SK-N-SH (cell line): ENCODE data around the gene RHOJ. TPM values are rescaled to one million over a fixed set of nuclear protein-coding genes. Genes with fewer than 3 reads are reported as not detected.

Source experiments
- CTCF ChIA-PET: fragments of 300-600, 350-600 bp; formaldehyde crosslinking; extraction: SDS; loops from one replicate; lab custom pipeline; 2021; lab: Yijun Ruan, JAX
- POLR2A ChIA-PET: fragments of 350-600 bp; sonication (Branson Sonifier 250); formaldehyde crosslinking; extraction: SDS; loops from one replicate; lab custom pipeline; 2020; ENCODE audit warnings: antibody characterized with exemption, inconsistent platforms; lab: Yijun Ruan, JAX
- DNase-seq: peaks from one replicate; pipeline ENCODE4 v3.0.0; 2012
- H2AFZ ChIP-seq: fragments of 200-600 bp; sonication (generic); 2 replicates; pipeline ENCODE4 v1.8.1; 2016; ENCODE audit warnings: antibody characterized with exemption, mild to moderate bottlenecking, low read depth
- H3F3A ChIP-seq: fragments of 200-600 bp; sonication (generic); replicated peaks from 2 replicates; pipeline ENCODE3; 2016; ENCODE audit warnings: antibody characterized with exemption, mild to moderate bottlenecking; ENCODE audit not compliant: insufficient read depth
- H3K27ac ChIP-seq, 2 experiments: fragments of 200-500 bp in 1 of 2; fragments of 200-600 bp in 1 of 2; sonication (Bioruptor generic) in 1 of 2; sonication (generic), shearing (Covaris generic) in 1 of 2; 2 replicates each; pipeline versions ENCODE4 v1.5.1 to v1.6.1; 2014 to 2016; ENCODE audit warnings: low read depth in 2 of 2, inconsistent platforms in 1 of 2, low read length in 1 of 2, mild to moderate bottlenecking in 1 of 2, mixed read lengths in 1 of 2
- H3K27me3 ChIP-seq: fragments of 200-600 bp; sonication (generic), shearing (Covaris generic); 2 replicates; pipeline ENCODE4 v1.6.1; 2016; ENCODE audit warnings: mixed run types; ENCODE audit not compliant: insufficient read depth
- H3K36me3 ChIP-seq, 2 experiments: fragments of 200-500 bp in 1 of 2; fragments of 200-600 bp in 1 of 2; sonication (Bioruptor generic) in 1 of 2; sonication (generic) in 1 of 2; replicated peaks in 1 of 2; 2 replicates each; pipeline versions ENCODE3 to v1.5.1; 2014 to 2016; ENCODE audit warnings: low read length in 1 of 2, mild to moderate bottlenecking in 1 of 2; ENCODE audit not compliant: insufficient read depth in 2 of 2, control insufficient read depth in 1 of 2
- H3K4me1 ChIP-seq, 2 experiments: fragments of 200-500 bp in 1 of 2; fragments of 200-600 bp in 1 of 2; sonication (Bioruptor generic) in 1 of 2; sonication (generic), shearing (Covaris generic) in 1 of 2; 2 replicates each; pipeline versions ENCODE4 v1.5.1 to v1.6.1; 2014 to 2016; ENCODE audit warnings: low read depth in 1 of 2, low read length in 1 of 2, mixed run types in 1 of 2; ENCODE audit not compliant: insufficient read depth in 2 of 2, control insufficient read depth in 1 of 2
- H3K4me2 ChIP-seq: fragments of 200-600 bp; sonication (generic), shearing (Covaris generic); 2 replicates; pipeline ENCODE4 v1.6.1; 2017; ENCODE audit warnings: mixed run types
- H3K4me3 ChIP-seq, 2 experiments: fragments of 200-500 bp in 1 of 2; fragments of 200-600 bp in 1 of 2; sonication (Bioruptor generic) in 1 of 2; sonication (generic), shearing (Covaris generic) in 1 of 2; 2 replicates each; pipeline versions ENCODE4 v1.5.1 to v1.8.1; 2014 to 2016; ENCODE audit warnings: low read depth in 2 of 2, inconsistent platforms in 1 of 2, low read length in 1 of 2, mild to moderate bottlenecking in 1 of 2, mixed read lengths in 1 of 2, moderate library complexity in 1 of 2
- H3K79me2 ChIP-seq: fragments of 200-600 bp; sonication (generic); 2 replicates; pipeline ENCODE4 v1.8.1; 2017; ENCODE audit warnings: mild to moderate bottlenecking; ENCODE audit not compliant: insufficient read depth
- H3K9ac ChIP-seq: fragments of 200-600 bp; sonication (generic); 2 replicates; pipeline ENCODE4 v1.6.1; 2017; ENCODE audit warnings: mixed run types
- H3K9me2 ChIP-seq: fragments of 200-600 bp; sonication (generic); 2 replicates; pipeline ENCODE4 v1.6.1; 2017; ENCODE audit warnings: mixed run types
- H3K9me3 ChIP-seq: fragments of 200-600 bp; sonication (generic); 2 replicates; pipeline ENCODE4 v1.6.1; 2017; ENCODE audit warnings: mixed run types, mild to moderate bottlenecking, moderate library complexity
- H4K20me1 ChIP-seq: fragments of 200-600 bp; sonication (generic); 2 replicates; pipeline ENCODE4 v1.6.1; 2017; ENCODE audit warnings: mild to moderate bottlenecking, mixed run types; ENCODE audit not compliant: insufficient read depth
- CTCF ChIP-seq: fragments of 200-600 bp; sonication (generic); IDR thresholded peaks from 2 replicates; pipeline ENCODE4 v1.6.1; 2017; ENCODE audit warnings: antibody characterized with exemption, mild to moderate bottlenecking, moderate library complexity
- EP300 ChIP-seq, 2 experiments: IDR thresholded peaks; 2 replicates each; pipeline versions ENCODE4 v1.4.0 to v1.6.1; 2012; ENCODE audit warnings: borderline replicate concordance in 1 of 2, low read depth in 1 of 2, low read length in 1 of 2
- EZH2phosphoT487 ChIP-seq: fragments of 200-600 bp; sonication (generic); IDR thresholded peaks from 2 replicates; pipeline ENCODE4 v1.6.1; 2017; ENCODE audit warnings: low read depth, mixed run types, mild to moderate bottlenecking, antibody characterized with exemption, moderate library complexity, borderline replicate concordance
- GABPA ChIP-seq: IDR thresholded peaks from 2 replicates; pipeline ENCODE4 v1.4.0; 2012; ENCODE audit warnings: low read depth, mild to moderate bottlenecking
- IRF3 ChIP-seq: fragments of 150-350 bp; IDR thresholded peaks from 2 replicates; pipeline ENCODE4 v1.6.1; 2016; ENCODE audit warnings: mild to moderate bottlenecking, low read depth, low read length
- JUND ChIP-seq: IDR thresholded peaks from 2 replicates; pipeline ENCODE4 v1.4.0; 2012
- MAX ChIP-seq: IDR thresholded peaks from 2 replicates; pipeline ENCODE4 v1.4.0; 2012; ENCODE audit warnings: low read depth
- MEF2A ChIP-seq: IDR thresholded peaks from 2 replicates; pipeline ENCODE4 v1.4.0; 2012; ENCODE audit warnings: low read depth, borderline replicate concordance
- NRF1 ChIP-seq: IDR thresholded peaks from 2 replicates; pipeline ENCODE4 v1.6.1; 2012; ENCODE audit warnings: low read depth, mild to moderate bottlenecking, low read length
- PBX3 ChIP-seq: IDR thresholded peaks from 2 replicates; pipeline ENCODE4; 2012
- RAD21 ChIP-seq: IDR thresholded peaks from 2 replicates; pipeline ENCODE4 v1.6.1; 2012; ENCODE audit warnings: mild to moderate bottlenecking, low read length
- RCOR1 ChIP-seq: fragments of 150-350 bp; IDR thresholded peaks from 2 replicates; pipeline ENCODE4 v1.6.1; 2017; ENCODE audit warnings: antibody characterized with exemption, low read length
- REST ChIP-seq: IDR thresholded peaks from 2 replicates; pipeline ENCODE4 v1.6.1; 2012; ENCODE audit warnings: mild to moderate bottlenecking, low read depth, low read length, moderate library complexity
- SIN3A ChIP-seq: IDR thresholded peaks from 2 replicates; pipeline ENCODE4 v1.6.1; 2012; ENCODE audit warnings: low read depth, mild to moderate bottlenecking, low read length, moderate library complexity, borderline replicate concordance
- SMC3 ChIP-seq: IDR thresholded peaks from 2 replicates; pipeline ENCODE4 v1.6.1; 2012; ENCODE audit warnings: low read depth, low read length, improper control_type of control experiment
- USF2 ChIP-seq: fragments of 150-350 bp; IDR thresholded peaks from 2 replicates; pipeline ENCODE4 v1.6.1; 2017; ENCODE audit warnings: antibody characterized with exemption, low read length, low read depth, borderline replicate concordance
- YY1 ChIP-seq: IDR thresholded peaks from 2 replicates; pipeline ENCODE4 v1.4.0; 2012; ENCODE audit warnings: low read depth, mild to moderate bottlenecking
- WGBS: methylation state at CpG from one replicate; pipeline ENCODE4 v1.1.6; 2017; ENCODE audit warnings: low lambda C conversion rate; 5-methylcytosine and 5-hydroxymethylcytosine counted together
- polyA plus RNA-seq, 3 experiments: library from polyadenylated mRNA; depleted of rRNA; stranded (reverse); fragments of >200 nt; gene quantifications; 2 replicates each; pipeline ENCODE4 v1.2.3, GENCODE V29; 2012

The RHOJ gene
- polyA plus RNA-seq, 1 of the 3 experiments (the other 2 are of a cell fraction), result 12.1 TPM

GRCh38 chr14:63328787-63329737, 124.8 kb downstream of the RHOJ start:
- no peaks in the 10 kb centered on the region; the same call in 1 of the 2 replicates for H3K27me3 ChIP-seq
- H3K4me1 ChIP-seq, result peaks cover 0 to 5% of the 10 kb centered on the region in 2 experiments; a peak in 1 of 4 replicates
- no peaks in the 10 kb centered on the region for H3K79me2 ChIP-seq
- POLR2A ChIA-PET, result no interaction called here
- TF ChIP-seq USF2 (no peak), NRF1 (no peak), YY1 (no peak), IRF3 (no peak), SMC3 (no peak), REST (no peak), RAD21 (no peak), EZH2phosphoT487 (no peak), EP300 (IDR thresholded peaks at IDR 0.05; ENCODE audit: borderline replicate concordance in 1 of 2, low read depth in 1 of 2, low read length in 1 of 2) (no peak), JUND (no peak), MEF2A (no peak), PBX3 (no peak), MAX (no peak), GABPA (no peak), CTCF (no peak), RCOR1 (no peak), SIN3A (no peak)
- 51% methylated on average over 6 of the region's 6 CpGs for WGBS
- no peaks in the 10 kb centered on the region for H4K20me1 ChIP-seq
- H3K4me2 ChIP-seq, result no peak overlapping the region
- H3K4me3 ChIP-seq, result no peak overlapping the region
- H3K9me3 ChIP-seq, result no peaks in the 10 kb centered on the region
- DNase-seq, result no peak
- CTCF ChIA-PET, result interaction anchor here (1.4 kb wide), 1 partner anchor 60 kb away, joined by 3 read pairs; no protein-coding TSS in a partner anchor
- no peaks in the 10 kb centered on the region for H3K36me3 ChIP-seq
- H3K27ac ChIP-seq, result no peak overlapping the region
- no peak overlapping the region for H2AFZ ChIP-seq
- H3F3A ChIP-seq, result no peaks in the 10 kb centered on the region
- no peaks in the 10 kb centered on the region for H3K9me2 ChIP-seq
- no peak overlapping the region for H3K9ac ChIP-seq
